Stimulated activated CD4-positive, alpha-beta T cell treated with anti-CD3 and anti-CD28 coated beads, Interleukin-2, amount 100 ng/mL, for 24 hours (primary cell): Measurements from ENCODE around the gene LY86.

Experiments used
- DNase-seq, 2 donors: peaks; one replicate each; pipeline ENCODE4 v3.0.0-alpha.2; 2020

LY86 gene

DNA sequence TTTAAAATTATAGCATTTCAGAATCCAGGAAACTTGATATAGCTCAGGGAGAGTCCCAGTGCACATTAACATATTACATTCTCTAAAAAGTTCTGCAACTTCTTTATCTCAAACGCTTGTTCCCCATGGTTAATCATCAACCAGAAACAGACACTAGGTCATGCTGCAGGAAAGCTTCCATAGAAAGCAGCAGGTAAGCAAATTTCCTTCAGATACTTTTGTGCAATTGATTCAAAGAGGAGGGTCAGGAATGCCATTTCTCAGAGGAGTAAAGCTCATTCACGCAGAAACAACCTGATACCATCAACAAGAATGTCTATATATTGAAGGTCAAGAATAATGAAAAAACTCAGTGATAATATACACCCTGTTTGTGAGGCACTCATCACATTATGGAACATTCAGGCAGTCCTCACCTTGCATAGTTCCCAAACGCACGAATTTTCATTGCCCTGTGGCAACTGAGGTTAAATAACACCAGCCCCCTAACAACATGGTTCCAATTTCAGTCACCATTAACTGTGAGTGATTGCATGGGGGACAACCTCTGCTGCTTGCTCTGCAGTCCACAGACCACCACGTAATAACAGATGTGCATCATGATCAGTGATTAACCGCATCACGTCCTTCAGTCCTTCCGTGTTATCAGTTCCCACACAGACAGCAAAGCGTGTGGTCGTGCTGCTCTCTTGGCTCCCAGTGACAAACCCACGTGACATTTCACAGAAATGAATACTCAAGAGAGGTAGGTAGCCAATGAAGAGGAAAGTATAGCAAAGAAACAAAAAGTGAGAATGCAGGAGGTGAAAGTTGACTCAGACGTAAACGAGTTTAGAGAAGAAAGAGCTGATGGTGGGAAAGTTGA, 95.7 kb downstream of the LY86 start:
- peak; percentile 24 to 34 for DNase-seq

DNA sequence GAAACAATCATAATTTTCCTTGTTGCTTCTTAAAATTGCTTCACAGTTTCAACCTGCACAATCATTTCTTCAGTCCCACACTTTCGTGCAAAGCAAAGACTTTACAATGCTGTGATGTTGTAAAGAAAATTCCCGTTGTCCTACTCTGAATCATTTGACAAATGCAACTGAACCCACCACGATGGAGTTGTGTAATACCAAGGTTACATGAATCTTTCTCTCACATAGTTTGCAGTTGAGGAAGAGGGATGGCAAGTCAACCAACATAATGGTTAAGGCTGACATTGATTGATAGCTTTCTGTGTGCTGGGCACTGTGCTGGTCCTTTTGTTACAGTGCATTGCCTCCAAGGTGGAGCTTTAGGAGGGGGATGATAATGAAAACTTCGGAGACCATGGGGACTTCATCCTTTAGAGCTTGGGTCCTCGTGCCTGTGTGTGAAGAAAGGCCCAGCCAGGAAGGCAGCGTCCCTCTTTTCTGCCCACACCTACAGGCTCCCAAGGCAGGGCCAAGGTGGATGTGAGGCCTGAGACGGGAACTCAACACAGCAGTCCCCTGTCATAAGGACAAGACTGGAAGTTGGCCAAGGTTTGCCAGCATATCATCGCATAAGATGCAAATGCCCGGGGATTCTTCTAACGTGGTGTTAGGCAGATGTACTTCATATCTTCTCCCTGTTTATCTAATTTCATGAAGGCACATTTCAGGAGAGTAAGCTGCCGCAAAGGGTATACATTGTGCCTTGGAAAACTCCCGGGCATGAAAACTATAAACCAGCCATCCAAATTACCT, 96.9 kb downstream of the LY86 start:
- no peak for DNase-seq

DNA sequence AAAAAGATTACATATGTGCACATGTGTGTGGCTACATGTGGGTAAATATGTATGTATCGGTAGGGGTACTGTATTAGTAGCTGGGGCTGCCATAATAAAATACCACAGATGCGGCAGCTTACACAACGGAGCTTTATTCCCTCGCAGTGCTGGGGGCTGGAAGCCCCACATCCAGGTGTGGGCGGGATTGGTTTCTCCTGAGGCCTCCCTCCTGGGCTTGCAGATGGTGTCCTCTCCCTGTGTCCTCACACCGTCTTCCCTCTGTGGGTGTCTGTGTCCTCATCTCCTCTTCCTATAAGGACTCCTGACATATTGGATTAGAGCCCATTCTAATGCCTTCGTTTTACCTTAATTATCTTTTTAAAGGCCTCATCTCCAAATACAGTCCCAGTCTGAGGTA, 97.7 kb downstream of the LY86 start:
- DNase-seq = no peak

DNA sequence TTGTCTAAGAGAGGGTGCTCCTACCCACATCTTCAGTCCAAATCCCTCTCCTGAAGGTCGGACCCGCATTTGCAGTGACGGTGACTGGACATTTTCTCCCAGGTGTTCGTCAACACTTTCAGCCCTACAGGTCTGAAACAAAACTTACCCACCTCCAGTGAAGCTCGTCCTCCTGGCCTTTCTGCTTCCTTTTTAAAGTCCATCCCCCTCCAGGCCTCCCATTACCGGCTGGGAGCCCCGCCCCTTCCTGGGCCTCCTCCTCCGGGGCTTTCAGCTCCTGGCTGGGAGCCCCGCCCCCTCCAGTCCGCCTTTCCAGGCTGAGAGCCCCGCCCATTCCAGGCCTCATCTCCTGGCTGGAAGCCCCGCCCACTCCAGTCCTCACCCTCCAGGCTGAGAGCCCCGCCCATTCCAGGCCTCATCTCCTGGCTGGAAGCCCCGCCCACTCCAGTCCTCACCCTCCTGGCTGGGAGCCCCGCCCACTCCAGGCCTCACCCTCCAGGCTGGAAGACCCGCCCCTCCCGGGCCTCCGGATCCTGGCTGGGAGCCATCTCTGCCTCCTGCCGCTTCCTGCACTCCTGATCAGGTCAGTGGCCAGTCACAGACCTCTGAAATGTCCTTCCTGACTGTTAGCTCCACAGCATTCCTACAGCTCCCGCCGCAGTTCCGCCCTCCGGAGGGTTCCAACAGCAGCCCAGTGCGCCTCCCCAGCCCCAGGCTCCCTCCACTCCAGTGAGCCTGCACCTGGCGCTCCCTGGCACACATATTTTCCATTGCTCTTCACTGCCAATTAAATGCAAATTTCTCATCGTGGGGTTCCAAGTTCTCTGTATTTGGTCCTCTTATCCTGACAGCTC, 98.5 kb downstream of the LY86 start:
- DNase-seq = peak in 1 of 2 donors; percentile 23

DNA sequence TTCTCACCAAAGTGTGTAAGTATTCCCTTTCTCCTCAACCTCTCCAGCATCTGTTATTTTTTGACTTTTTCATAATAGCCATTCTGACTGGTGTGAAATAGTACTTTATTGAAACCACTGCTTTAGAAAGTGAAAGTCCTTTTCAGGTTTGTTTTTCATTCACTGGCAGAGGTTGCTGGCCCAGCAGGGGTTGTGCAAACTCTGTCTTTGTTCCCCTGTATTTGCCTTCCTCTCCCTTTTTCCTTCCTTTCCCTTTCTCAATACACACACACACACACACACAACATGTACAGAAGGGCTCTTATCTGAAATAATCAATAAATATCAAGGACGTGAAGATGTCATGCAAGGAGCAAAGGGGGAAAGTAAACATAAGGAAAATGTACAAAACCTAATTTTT, 99.8 kb downstream of the LY86 start:
- DNase-seq = no peak

DNA sequence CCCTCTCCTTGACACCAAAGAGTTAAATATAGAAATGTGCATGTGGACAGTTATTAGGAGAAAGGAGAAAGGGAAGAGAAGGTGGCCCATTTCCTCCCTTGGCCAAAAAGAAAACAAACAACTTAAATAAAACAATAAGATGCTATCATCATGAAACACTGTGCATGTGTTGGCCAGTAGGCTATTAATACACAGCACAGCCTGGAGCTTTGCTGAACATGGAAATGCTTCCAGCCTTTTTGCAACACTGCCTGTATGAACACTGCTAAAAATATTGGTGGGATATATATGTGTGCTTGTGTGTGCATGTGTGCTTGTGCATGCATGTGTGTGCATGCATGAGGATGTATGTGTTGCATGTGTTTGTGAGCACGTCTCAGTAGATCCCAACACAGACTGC, 100.4 kb downstream of the LY86 start:
- DNase-seq = no peak

DNA sequence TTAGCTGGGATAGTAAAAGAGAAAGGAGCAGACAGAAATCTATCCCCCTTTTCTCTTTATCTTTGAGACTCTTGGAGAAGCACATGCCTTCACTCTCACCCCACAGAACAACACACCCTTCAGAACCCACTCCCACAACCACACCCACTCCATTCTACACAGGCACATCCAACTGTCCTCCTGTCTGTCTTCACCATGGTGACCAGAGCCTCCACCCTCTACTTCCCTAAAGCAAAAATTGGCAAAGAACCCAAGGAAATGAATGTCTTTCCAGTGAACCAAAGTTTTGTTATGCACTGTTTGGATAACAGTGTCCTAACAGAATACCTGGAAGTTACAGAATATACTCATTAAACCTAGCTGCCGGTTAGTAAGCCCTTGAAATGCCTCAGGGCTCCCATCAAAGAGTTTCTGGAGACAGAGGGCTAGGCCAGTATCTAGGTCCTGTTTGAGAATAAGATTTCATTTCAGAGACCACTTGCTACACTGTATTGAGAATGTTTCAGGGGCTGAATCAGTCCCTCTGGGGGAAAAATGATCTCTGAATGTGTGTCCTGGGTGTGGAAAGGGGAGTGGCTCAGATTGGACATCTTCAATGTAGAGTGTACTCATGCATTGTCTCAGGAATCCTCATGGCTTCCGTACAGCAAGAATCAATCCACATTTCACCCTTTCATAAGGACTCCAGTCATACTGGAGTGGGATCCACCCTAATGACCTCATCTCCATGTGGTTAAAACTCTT, 101.1 kb downstream of the LY86 start:
- no peak for DNase-seq

DNA sequence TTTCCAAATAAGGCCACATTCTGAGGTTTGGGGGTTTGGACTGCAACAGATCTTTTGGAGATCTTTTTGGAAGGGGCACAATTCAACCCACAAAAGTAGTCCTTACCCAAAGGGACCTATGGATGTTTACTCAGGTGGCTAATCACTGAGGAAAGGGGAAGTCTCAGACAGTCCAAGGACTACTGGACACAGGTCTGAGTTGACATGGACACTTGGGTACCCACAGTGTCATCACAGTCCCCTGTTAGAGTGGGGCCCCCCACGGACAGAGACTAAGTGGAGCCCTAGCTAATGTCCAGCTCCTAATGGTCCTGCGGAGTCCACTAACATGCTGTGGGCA, 101.6 kb downstream of the LY86 start:
- DNase-seq = no peak

DNA sequence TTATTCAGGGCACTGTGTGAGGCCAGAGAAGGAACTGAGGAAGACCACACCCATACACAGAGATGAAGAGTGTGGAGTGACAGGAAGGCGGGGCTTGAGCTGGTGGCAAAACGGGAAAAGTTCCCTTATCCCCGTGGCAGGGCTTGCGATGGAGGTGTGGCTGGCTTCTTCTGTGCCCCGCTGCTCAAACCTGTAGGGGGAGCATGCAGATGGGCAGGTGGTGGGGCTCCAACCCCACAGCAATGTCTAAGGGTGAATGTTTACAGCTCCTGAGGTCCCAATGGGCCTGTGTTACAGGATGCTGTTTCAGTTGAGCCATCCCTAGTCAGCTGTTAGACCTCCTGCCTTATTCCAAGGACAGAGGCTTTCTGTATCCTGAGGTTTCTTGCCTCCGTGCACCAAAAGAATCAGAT, 105.9 kb downstream of the LY86 start:
- DNase-seq = no peak

DNA sequence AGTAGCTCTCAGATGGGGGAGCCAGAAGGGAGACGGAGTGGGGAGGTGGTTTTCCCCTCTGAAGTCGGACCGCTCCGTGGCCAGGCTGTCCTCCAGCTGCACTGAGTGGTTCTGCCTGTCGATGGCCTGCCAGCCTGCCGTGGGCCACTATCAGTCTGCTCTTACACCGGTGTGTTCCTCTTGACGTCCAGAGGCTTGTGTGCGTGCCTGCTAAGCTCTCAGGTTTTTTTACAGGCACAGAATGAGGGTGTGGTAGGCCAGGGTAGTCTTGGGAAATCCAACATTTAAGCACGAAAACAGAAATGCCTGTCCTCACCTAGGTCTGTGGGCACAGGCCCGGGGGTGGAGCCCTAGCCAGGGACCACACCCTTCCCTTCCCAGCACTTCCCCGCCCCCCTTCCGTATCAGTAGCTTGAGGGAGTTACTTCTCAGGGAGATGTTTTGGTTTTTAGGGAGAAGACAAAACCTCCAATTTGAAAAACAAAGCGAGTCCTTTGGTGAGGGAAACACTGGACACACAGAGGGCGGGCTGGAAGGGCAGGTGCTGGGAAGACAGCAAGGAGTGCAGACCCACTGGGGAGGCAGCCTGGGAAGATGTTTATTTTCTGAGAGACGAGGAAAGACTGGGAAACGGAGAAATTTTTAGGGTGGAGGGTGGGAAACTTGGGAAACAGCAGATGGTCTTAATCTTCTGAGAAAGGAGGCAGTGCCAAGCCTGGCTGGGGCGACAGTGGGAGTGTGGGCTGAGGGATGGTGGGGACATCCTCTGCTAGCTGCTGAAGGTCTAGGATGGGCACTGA, 106.5 kb downstream of the LY86 start:
- DNase-seq = no peak

DNA sequence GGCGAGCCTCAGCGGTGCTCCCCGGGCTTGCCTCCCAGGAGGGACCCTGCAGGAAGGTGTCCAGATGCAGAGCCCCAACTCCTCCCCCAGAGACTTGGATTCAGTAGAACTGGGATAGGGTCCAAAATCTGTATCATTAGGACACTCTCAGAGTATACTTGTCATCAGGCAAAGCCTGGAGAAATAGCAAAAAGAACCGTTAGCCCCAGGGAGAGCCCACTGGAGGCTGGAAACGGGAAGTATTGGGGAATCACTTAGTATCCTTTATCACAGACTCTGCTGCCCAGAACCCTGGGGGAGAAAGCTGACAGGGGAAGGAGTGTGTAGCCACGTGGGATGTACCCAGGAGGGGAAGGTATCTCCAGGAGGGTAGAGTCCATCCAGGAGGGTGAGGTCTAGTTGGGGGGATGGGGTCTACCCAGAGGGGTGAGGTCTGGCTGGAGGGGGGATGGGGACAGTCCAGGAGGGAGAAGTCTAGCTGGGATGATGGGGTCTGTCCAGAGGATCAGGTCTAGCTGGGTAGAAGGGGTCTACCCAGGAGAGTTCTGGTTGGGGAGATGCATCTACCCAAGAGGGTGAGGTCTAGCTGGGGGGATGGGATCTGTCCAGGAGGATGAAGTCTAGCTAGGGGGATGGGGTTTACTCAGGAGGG, 107.2 kb downstream of the LY86 start:
- DNase-seq = no peak

DNA sequence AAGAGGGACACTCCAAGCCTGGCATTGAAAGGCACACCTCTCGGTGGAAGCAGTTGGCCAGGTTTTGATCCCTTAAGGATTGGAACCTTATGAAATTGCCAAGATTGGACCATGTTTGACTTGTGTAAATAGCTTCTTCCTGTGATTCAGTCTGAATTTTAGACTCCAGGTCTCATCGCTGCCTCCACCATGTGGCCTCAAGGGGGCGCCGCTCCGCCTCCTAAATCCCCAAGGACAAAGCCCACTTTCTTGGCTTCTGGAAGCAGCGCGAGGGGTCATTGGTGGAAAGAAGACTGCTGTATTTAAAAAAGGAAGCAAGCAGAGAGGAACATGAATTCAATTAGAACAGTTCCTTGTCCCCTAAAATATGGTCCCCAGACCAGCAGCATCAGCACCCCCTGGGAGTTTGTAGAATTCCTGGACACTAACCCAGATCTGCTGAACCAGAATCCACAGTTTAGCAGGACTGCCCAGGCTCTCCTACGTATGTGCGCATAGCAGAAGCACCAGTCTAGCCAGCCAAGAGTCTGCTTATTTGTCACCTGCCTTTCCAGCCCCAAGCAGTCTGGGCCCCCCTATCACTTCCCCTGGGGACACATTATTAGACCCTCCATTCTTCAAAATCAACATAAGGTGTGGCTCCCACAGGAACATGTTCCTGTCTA, 108.5 kb downstream of the LY86 start:
- DNase-seq = peak; percentile 26 to 56

DNA sequence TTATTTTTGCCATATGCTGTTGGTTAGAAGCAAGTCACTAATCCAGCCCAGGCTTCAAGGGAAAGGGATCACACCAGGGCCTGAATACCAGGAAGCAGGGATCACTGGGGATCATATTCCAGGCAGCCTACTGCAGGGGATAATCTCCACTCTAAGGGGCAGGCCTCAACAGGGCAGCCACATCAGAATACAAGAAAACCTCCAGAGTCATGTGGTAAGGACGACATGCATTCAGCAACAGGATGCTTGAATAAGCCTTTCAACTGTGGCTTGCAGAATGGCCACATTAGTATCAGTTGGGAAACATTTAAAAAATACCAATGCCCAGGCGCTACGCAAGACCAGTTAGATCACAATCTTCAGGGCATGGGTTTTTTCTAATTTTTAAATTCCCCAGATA, 109.1 kb downstream of the LY86 start:
- no peak for DNase-seq

DNA sequence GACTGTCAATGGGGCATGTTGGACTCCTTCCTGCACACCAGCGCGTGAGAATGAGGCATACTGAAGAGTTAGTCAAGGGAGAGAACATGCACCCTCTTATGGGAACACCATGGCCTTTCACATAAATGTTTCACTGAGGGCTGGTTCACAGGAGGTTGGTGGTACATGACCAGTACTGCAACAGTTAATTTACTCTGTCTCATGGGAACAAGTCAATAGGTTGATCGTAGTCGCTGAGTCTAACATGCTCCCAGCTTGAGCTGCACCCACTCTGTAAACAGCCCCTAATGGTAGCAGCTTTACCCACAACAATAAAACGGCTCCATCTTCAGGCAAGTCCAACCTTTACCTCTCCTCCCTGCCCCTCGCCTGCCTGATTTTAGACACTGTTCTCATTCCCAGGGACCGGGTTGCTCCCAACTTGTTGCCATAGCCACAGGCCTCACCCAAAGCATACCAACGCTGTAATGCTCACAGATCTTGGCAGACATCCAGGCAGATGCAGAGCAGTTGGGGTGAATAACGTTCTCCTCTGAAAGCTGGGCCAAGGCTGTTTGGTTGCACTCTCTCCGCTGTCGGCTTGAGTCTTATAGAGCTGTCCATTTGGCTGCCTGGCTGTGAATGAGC, 111.3 kb downstream of the LY86 start:
- DNase-seq = no peak

DNA sequence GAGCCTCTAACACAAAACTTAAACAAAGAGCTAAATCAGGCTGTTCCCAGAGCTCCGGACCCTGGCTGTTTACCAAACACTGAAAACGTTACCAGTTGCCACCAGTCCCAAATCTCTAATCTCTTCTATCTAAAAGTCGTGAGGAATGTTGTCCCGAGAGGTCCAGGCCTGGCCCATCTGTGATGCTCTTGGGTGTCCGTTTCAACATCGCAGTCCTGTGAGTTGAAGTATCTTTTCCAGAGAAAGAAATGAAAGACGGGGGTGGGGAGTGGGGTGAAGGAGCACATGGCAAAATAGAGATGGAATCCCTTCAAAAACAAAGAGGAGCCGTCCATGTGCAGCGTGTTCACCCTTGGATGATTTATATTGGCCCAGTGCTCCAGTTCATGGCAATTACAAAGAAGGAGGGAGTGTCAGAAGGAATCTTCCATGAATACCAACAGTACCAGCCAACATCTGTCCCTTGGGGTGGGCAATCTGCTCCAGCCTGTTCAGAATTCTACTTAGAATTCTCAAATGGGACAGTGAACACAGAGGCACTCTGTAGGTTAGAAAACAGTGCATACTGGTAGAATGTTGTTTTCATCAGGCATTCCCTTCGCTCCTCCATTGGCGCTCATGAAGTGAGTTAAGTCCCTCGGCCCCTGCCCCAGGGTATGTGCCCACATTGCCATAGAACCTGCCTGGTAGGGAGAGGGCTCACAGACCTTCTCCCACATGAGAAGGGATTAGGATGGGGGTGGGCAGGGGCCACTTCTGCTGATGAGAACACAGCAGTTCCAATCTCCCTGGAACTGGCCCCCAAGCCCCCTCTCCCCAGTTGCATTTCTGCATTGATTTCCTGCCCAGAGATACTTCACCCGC, 112.1 kb downstream of the LY86 start:
- no peak for DNase-seq

DNA sequence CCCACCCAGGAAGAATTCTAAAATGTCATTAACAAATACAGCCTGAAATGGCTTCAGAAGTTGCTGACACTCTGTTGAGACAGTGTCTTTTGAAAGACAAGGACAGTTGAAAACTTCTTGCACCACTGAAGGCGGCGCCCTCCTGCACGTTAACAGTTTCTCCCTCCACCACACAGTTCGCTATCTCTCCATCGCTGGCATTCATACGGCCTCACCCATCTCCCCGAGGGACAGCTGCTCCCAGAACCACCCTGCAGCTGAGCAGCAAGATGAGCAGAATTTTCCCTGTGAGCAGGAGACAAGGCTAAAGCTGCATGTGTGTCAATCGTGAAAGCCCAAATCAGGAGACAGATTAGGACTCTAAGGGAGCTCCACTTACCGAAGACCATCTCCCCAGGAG, 113.3 kb downstream of the LY86 start:
- no peak for DNase-seq

DNA sequence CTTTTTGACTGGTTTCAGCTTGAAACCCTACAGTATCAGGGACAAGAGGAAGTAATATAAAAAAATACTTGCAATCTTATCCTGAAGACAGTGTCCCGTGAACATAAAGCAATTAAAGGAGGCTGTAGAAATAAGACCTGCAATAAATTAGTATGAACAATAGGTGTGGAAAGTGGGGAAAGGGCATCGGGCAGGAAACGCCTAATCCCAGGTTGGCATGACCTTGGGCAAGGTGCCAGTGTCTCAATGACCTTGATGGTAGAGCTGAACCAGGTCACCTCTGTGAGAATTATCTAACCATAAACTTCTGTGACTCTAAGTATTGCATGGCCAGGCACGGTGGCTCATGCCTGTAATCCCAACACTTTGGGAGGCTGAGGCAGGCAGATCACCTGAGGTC, 115.2 kb downstream of the LY86 start:
- DNase-seq = no peak
